ENCODE data around the gene GBA3.

The GBA3 gene

GRCh38 chr4:22787753-22788375 is 95.1 kb downstream of the GBA3 start:
- no peak for FAIRE-seq

- FAIRE-seq = no peak
Observed at GRCh38 chr4:22790631-22791030, 97.9 kb downstream of the GBA3 start.

- no peak for FAIRE-seq
Observed at GRCh38 chr4:22794732-22795131, 102.0 kb downstream of the GBA3 start.

GRCh38 chr4:22801391-22801790 is 108.7 kb downstream of the GBA3 start:
- FAIRE-seq = no peak

- no peak for FAIRE-seq
Observed at GRCh38 chr4:22802876-22803275, 110.1 kb downstream of the GBA3 start.

- FAIRE-seq = no peak
Observed at GRCh38 chr4:22803512-22803911, 110.8 kb downstream of the GBA3 start.

- FAIRE-seq = no peak
Observed at GRCh38 chr4:22814906-22815305, 122.2 kb downstream of the GBA3 start.

GRCh38 chr4:22824091-22824490 is 131.4 kb downstream of the GBA3 start:
- FAIRE-seq = no peak

- FAIRE-seq = no peak
Observed at GRCh38 chr4:22842360-22843018, 149.8 kb downstream of the GBA3 start.

- no peak for FAIRE-seq
Observed at GRCh38 chr4:22848332-22848731, 155.6 kb downstream of the GBA3 start.

GRCh38 chr4:22850055-22850454 is 157.3 kb downstream of the GBA3 start:
- no peak for FAIRE-seq

- FAIRE-seq = no peak
Observed at GRCh38 chr4:22850630-22851029, 157.9 kb downstream of the GBA3 start.

- FAIRE-seq = no peak
Observed at GRCh38 chr4:22857411-22857810, 164.7 kb downstream of the GBA3 start.

- FAIRE-seq = no peak
Observed at GRCh38 chr4:22859318-22859717, 166.6 kb downstream of the GBA3 start.

Data from endometrium (tissue), 2 donors.